ENCODE results near the gene BRPF1.
A peak's percentile ranks its signal among the peaks of the same experiment; 100 is the strongest.
"Not testable (repeated sequence)": the region's sequence is repeated elsewhere in the genome, so short reads cannot be mapped to it uniquely, and the experiment has no call there.

BRPF1 gene

DNA sequence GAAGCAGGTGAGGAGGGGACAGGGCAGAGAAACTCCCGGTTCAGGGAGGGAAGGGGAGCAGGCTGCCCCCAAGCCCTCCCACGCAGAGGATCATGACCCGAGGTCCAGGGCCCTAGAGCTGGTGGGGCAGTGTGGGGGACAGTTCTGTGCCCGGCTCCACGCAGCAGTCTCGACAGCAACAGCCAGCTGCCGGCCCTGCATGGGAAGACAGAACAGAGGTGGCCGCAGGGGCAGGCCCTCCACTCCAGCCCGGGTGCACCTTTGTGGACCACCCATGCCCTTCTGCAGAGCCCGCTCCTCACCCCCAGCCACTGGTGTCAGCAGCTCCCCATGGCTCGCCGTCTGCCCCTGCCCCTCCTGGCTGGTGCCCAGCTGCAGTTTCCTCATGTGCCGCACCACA, 25.9 kb downstream of the BRPF1 start:
- no peak for DNase-seq
- intact Hi-C loops (cut with DNase I) = no loop called here

GRCh38 chr3:9760779-9761505, 29.4 kb downstream of the BRPF1 start:
- intact Hi-C loops (cut with DNase I) = no loop called here

DNA sequence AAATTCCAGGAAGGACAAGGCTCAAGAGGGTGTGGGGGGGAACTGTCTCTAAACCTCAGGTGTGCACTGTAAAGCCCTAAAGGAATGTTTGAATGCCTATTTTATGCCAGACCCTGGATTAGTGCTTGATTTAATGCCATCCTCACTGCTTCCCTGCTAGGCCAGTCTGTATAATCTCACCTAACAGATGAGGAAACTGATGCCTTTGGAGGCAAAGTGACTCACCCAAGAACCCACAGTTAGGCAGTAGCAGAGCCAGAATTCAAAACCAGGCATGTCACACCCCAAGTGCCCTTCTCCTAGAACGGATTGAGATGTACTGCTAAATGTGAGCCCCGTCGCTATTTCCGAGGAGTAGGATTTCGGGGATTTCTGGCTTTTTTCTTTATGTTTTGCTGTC, 30.4 kb downstream of the BRPF1 start:
- DNase-seq = no peak
- intact Hi-C loops (cut with DNase I) = no loop called here

More at GRCh38 chr3:9760779-9761505, 29.4 kb downstream of the BRPF1 start:
- no peak for DNase-seq

- intact Hi-C loops (cut with DNase I) = no loop called here
- no peak for DNase-seq
Measured at GRCh38 chr3:9762871-9763270, 31.3 kb downstream of the BRPF1 start.

DNA sequence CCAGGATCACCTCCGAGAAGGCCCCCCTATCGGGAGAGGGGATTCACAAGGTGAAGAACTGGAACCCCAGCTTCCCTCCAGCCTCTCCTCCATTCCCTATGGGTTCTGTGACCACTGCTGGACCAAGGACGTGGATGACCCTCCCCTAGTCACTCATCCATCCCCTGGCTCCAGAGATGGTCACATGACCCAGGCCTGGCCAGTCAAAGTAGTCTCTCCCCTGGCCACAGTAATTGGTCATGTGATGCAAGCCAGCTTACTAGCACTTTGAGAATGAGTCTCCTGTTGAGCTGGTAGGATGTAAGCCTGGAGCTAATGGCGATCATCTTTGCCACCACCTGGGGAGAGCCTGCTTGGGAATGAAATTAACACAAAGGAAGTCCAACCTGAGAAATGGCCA, 34.3 kb downstream of the BRPF1 start:
- DNase-seq = no peak
- intact Hi-C loops (cut with DNase I) = no loop called here

- intact Hi-C loops (cut with DNase I) = no loop called here
Measured at GRCh38 chr3:9767418-9767817, 35.9 kb downstream of the BRPF1 start.

GRCh38 chr3:9768141-9768775, 36.7 kb downstream of the BRPF1 start:
- DNase-seq = peak in 6 of 42 donors; percentile 26 to 40 (median 32)
- intact Hi-C loops (cut with DNase I) = loop anchor here (2.0 kb wide), 1 partner anchor 17 kb away; no protein-coding TSS in a partner anchor

More at GRCh38 chr3:9767418-9767817, 35.9 kb downstream of the BRPF1 start:
- DNase-seq = no peak

DNA sequence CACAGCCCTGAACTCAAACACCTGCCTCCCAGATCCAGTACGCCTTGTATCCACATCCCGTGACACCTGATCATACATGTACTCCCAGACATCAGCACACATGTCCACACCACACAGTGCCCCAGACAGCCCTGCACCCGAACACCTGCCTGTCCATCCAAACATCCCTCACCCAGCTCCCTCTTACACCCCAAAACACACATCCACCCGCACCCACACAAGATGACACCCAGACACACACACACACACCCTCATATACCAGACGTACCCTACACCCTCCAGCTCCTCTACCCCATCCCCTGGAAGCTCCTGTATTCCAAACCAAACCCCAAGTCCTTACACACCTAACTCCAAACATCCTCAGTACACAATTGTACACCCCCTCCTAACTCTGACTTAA, 37.5 kb downstream of the BRPF1 start:
- peak in 2 of 42 donors; percentile 22 to 29 for DNase-seq
- intact Hi-C loops (cut with DNase I) = loop anchor here (2.0 kb wide), 1 partner anchor 18 kb away; no protein-coding TSS in a partner anchor

- DNase-seq = peak; percentile 52 to 93 (median 83)
- intact Hi-C loops (cut with DNase I) = loop anchor here (2.0 kb wide), 1 partner anchor 19 kb away; no protein-coding TSS in a partner anchor
Measured at GRCh38 chr3:9769426-9770275, 38.1 kb downstream of the BRPF1 start, which contains the start of gene CAMK1. Gene CAMK1, minus strand, starts transcription at chr3:9769947. Its CDS starts 2,198 bp downstream, at chr3:9767749.

GRCh38 chr3:9770276-9770812, 38.8 kb downstream of the BRPF1 start:
- DNase-seq = peak in 37 of 42 donors; percentile 18 to 86 (median 64)
- intact Hi-C loops (cut with DNase I) = no loop called here

DNA sequence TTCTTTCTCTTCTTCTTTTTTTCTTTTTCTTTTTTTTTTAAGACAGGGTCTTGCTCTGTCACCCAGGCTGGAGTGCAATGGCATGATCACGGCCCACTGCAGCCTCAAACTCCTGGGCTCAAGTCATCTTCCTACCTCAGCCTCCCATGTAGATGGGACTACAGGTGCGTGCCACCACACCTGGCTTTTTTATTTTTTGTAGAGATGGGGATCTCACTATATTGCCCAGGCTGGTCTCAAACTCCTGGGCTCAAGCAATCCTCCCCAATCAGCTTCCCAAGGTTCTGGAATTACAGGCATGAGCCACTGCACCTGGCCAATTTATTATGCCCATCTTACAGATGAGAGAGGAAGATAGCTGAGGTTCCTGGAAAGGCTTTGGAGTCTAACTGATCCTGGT, 39.5 kb downstream of the BRPF1 start:
- intact Hi-C loops (cut with DNase I); DNase-seq: not testable (repeated sequence)

- intact Hi-C loops (cut with DNase I) = no loop called here
Measured at GRCh38 chr3:9776896-9777693, 45.6 kb downstream of the BRPF1 start.

GRCh38 chr3:9777694-9778021, 46.1 kb downstream of the BRPF1 start:
- DNase-seq = peak in 5 of 42 donors; percentile 25 to 63 (median 26)
- intact Hi-C loops (cut with DNase I) = no loop called here

More at GRCh38 chr3:9776896-9777693, 45.6 kb downstream of the BRPF1 start:
- DNase-seq = peak in 9 of 42 donors; percentile 20 to 68 (median 44)

GRCh38 chr3:9778143-9779074, 46.9 kb downstream of the BRPF1 start:
- peak in 28 of 42 donors; percentile 18 to 89 (median 62) for DNase-seq
- intact Hi-C loops (cut with DNase I) = no loop called here

DNA sequence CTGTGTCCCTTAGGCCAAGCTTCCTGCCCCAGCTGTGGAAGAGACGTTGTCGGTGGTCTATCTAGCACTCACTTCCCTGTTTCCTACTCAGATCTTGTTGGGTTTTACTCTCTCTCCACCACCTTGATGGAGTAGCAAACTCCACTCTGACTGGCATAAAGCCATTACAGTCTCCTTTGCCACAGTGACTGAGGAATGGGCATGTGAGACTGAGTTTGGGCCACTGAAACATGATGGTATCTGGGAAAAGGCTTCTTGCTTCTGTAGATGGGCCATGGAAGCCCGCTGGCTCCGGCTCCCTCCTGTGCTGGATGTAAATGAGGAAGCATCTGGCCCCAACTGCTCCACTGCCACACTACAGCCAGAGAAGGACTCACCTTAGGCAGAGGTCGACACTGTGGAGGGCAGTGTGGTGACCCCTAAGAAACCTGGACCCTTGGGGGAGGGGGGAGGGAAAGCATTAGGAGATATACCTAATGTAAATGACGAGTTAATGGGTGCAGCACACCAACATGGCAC, 47.6 kb downstream of the BRPF1 start:
- no peak for DNase-seq
- intact Hi-C loops (cut with DNase I) = no loop called here

GRCh38 chr3:9779721-9780457, 48.4 kb downstream of the BRPF1 start:
- intact Hi-C loops (cut with DNase I) = no loop called here
- DNase-seq = peak in 4 of 42 donors; percentile 2 to 56 (median 31)
